ENCODE results near the gene TAF11L11.
"Not testable (repeated sequence)": the region's sequence is repeated elsewhere in the genome, so short reads cannot be mapped to it uniquely, and the experiment has no call there.

The TAF11L11 gene

DNA sequence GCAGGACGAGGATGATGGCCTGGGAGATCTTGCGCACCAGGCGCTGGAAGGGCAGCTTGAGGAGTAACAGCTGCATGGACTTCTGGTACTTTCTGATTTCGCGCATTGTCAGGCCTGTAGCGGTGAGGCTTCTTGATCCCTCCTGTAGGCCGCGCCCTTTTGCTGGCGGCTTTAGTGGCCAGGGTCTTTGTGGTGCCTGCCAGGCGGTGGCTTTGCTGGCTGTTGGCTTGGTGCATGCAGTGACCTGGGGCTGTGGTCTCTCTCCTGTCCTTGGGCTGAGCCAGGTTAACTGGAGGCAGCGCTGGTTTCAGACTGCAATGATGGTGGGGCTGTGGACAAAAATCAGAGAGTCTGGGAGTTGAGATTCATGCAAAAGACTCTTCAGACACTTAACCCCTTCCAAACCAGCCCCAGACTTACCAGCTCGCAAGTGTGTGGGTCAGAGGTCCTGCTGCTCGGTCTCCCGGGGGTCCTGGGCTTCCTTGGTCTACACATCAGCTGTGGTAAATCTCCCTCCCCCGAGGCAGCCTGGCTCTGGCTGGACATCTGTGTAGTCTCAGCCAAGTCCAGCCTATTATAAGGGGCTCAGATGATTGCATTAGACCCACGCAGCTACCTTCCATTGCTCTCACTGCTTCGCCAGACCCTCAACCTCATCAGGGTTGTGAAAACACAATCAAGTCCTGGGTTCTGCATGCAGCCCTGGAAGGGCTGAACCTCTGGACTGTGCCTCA is 11.1 kb downstream of the TAF11L11 start:
- no peaks in the 10 kb centered on the region for H3K9me3 ChIP-seq (ENCODE audit: insufficient read depth, low read length)
- no peaks in the 10 kb centered on the region for H3K36me3 ChIP-seq (ENCODE audit: insufficient read depth, insufficient read length, low read length)
- no peak for DNase-seq (ENCODE audit: low read depth, low spot score)
- no peak overlapping the region for H3K9ac ChIP-seq (ENCODE audit: insufficient read length, low read depth)
- no peaks in the 10 kb centered on the region for H3K27me3 ChIP-seq (ENCODE audit: insufficient read depth, insufficient read length)
- no peak overlapping the region for H3K4me3 ChIP-seq (ENCODE audit: insufficient read length, low read depth)
- TF ChIP-seq ZNF274 (IDR thresholded peaks at IDR 0.05; ENCODE audit: low read depth, low read length) = no peak
- no peak for TF ChIP-seq YY1 (IDR thresholded peaks at IDR 0.05; ENCODE audit: insufficient read depth, insufficient read length)
- TF ChIP-seq SUZ12 (IDR thresholded peaks at IDR 0.05; ENCODE audit: extremely low read depth, insufficient read depth, insufficient read length) = no peak
- no peaks in the 10 kb centered on the region for H3K4me1 ChIP-seq (ENCODE audit: insufficient read depth, insufficient read length)

- Histone ChIP-seq H3K9ac (ENCODE audit: insufficient read length, low read depth) (no peak overlapping the region), H3K4me3 (ENCODE audit: insufficient read length, low read depth) (no peak overlapping the region), H3K36me3 (ENCODE audit: insufficient read depth, insufficient read length, low read length) (no peaks in the 10 kb centered on the region), H3K4me1 (ENCODE audit: insufficient read depth, insufficient read length) (no peaks in the 10 kb centered on the region), H3K27me3 (ENCODE audit: insufficient read depth, insufficient read length) (no peaks in the 10 kb centered on the region), H3K9me3 (ENCODE audit: insufficient read depth, low read length) (no peaks in the 10 kb centered on the region)
- no peak for DNase-seq (ENCODE audit: low read depth, low spot score)
- TF ChIP-seq ZNF274 (IDR thresholded peaks at IDR 0.05; ENCODE audit: low read depth, low read length) (no peak), SUZ12 (IDR thresholded peaks at IDR 0.05; ENCODE audit: extremely low read depth, insufficient read depth, insufficient read length) (no peak), YY1 (IDR thresholded peaks at IDR 0.05; ENCODE audit: insufficient read depth, insufficient read length) (no peak)
These were observed 15.4 kb downstream of the TAF11L11 start for GRCh38 chr5:17619354-17619753.

- Histone ChIP-seq H3K9me3 (ENCODE audit: insufficient read depth, low read length) (no peaks in the 10 kb centered on the region), H3K36me3 (ENCODE audit: insufficient read depth, insufficient read length, low read length) (no peaks in the 10 kb centered on the region), H3K9ac (ENCODE audit: insufficient read length, low read depth) (no peak overlapping the region), H3K4me3 (ENCODE audit: insufficient read length, low read depth) (no peak overlapping the region), H3K27me3 (ENCODE audit: insufficient read depth, insufficient read length) (no peaks in the 10 kb centered on the region), H3K4me1 (ENCODE audit: insufficient read depth, insufficient read length) (no peaks in the 10 kb centered on the region)
- TF ChIP-seq SUZ12 (IDR thresholded peaks at IDR 0.05; ENCODE audit: extremely low read depth, insufficient read depth, insufficient read length) (no peak), YY1 (IDR thresholded peaks at IDR 0.05; ENCODE audit: insufficient read depth, insufficient read length) (no peak), ZNF274 (IDR thresholded peaks at IDR 0.05; ENCODE audit: low read depth, low read length) (no peak)
- peak; percentile 1 for DNase-seq (ENCODE audit: low read depth, low spot score)
These were observed 16.6 kb downstream of the TAF11L11 start for GRCh38 chr5:17620627-17621026.

DNA sequence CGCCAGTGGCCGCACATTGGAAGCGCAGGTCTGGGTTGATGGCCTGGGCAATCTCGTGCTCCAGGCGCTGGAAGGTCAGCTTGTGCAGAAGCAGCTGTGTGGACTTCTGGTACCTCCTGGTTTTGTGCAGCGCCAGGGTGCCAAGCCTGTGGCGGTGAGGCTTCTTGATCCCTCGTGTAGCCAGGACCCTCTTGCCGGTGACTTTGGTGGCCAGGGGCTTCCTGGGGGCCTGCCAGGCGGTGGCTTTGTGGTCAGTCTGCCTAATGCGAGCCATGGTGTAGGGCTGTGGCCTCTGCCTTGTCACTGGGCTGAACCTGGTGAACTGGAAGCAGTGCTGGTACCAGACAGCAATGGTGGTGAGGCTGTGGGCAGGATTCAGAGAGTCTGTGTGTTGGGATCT is 21.7 kb downstream of the TAF11L11 start:
- Histone ChIP-seq H3K27me3 (ENCODE audit: insufficient read depth, insufficient read length) (no peaks in the 10 kb centered on the region), H3K9me3 (ENCODE audit: insufficient read depth, low read length) (no peaks in the 10 kb centered on the region), H3K9ac (ENCODE audit: insufficient read length, low read depth) (no peak overlapping the region), H3K4me1 (ENCODE audit: insufficient read depth, insufficient read length) (no peaks in the 10 kb centered on the region), H3K36me3 (ENCODE audit: insufficient read depth, insufficient read length, low read length) (no peaks in the 10 kb centered on the region), H3K4me3 (ENCODE audit: insufficient read length, low read depth) (no peak overlapping the region)
- TF ChIP-seq ZNF274 (IDR thresholded peaks at IDR 0.05; ENCODE audit: low read depth, low read length) = no peak
- TF ChIP-seq SUZ12 (IDR thresholded peaks at IDR 0.05; ENCODE audit: extremely low read depth, insufficient read depth, insufficient read length) = no peak
- no peak for TF ChIP-seq YY1 (IDR thresholded peaks at IDR 0.05; ENCODE audit: insufficient read depth, insufficient read length)
- DNase-seq (ENCODE audit: low read depth, low spot score) = no peak

- H3K4me3 ChIP-seq (ENCODE audit: insufficient read length, low read depth); DNase-seq (ENCODE audit: low read depth, low spot score); H3K36me3 ChIP-seq (ENCODE audit: insufficient read depth, insufficient read length, low read length); H3K9ac ChIP-seq (ENCODE audit: insufficient read length, low read depth); H3K27me3 ChIP-seq (ENCODE audit: insufficient read depth, insufficient read length); H3K9me3 ChIP-seq (ENCODE audit: insufficient read depth, low read length); H3K4me1 ChIP-seq (ENCODE audit: insufficient read depth, insufficient read length): not testable (repeated sequence)
These were observed 27.8 kb downstream of the TAF11L11 start, which contains the start of gene TAF11L13 for GRCh38 chr5:17631788-17632187. Gene TAF11L13, plus strand, starts transcription at chr5:17632088.

DNA sequence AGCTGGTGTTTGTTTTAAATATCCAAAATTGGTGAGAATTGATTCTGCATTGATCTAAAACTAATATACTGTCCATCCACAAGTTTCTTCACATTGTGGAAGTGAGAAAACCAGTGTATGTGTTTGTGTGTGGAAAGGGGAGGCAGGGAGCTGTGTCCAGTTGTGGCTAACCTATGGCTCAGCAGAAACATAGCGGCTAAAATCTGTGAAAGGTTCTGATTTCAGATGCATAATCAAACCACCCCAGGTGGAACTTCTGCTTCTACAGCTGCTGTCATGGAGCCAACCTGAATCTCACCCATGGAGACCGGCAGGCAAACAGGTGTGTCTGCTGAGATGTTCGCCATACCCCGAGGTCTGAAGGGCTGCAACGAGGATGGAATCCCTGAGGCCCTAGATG is 30.2 kb downstream of the TAF11L11 start, which contains the start of gene TAF11L14:
TSS of gene TAF11L14 (plus strand) at position 301 of the 400 bp plus-strand sequence.
- H3K36me3 ChIP-seq (ENCODE audit: insufficient read depth, insufficient read length, low read length) = no peaks in the 10 kb centered on the region
- no peak within 1 kb of the TSS for H3K4me3 ChIP-seq (ENCODE audit: insufficient read length, low read depth)
- no peak for DNase-seq (ENCODE audit: low read depth, low spot score)
- no peaks in the 10 kb centered on the region for H3K4me1 ChIP-seq (ENCODE audit: insufficient read depth, insufficient read length)
- no peaks in the 10 kb centered on the region for H3K27me3 ChIP-seq (ENCODE audit: insufficient read depth, insufficient read length)
- TF ChIP-seq ZNF274 (IDR thresholded peaks at IDR 0.05; ENCODE audit: low read depth, low read length) (no peak), SUZ12 (IDR thresholded peaks at IDR 0.05; ENCODE audit: extremely low read depth, insufficient read depth, insufficient read length) (no peak), YY1 (IDR thresholded peaks at IDR 0.05; ENCODE audit: insufficient read depth, insufficient read length) (no peak)
- H3K9me3 ChIP-seq (ENCODE audit: insufficient read depth, low read length) = no peaks in the 10 kb centered on the region
- no peak within 1 kb of the TSS for H3K9ac ChIP-seq (ENCODE audit: insufficient read length, low read depth)

DNA sequence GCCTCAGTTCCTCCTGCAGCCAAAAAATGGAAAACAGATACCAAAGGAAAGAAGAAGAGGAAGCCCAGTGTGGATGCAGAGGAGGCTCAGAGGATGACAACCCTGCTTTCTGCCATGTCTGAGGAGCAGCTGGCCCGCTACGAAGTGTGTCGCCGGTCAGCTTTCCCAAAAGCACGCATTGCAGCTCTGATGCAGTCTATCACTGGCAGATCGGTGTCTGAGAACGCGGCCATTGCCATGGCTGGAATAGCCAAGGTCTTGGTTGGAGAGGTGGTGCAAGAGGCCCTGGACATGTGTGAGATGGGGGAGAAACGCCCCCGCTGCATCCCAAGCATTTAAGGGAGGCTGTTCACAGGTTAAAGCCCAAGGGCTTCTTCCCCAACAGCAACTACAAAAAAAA is 45.2 kb downstream of the TAF11L11 start:
- H3K4me1 ChIP-seq (ENCODE audit: insufficient read depth, insufficient read length); H3K27me3 ChIP-seq (ENCODE audit: insufficient read depth, insufficient read length); H3K36me3 ChIP-seq (ENCODE audit: insufficient read depth, insufficient read length, low read length); H3K9ac ChIP-seq (ENCODE audit: insufficient read length, low read depth); H3K9me3 ChIP-seq (ENCODE audit: insufficient read depth, low read length); DNase-seq (ENCODE audit: low read depth, low spot score); H3K4me3 ChIP-seq (ENCODE audit: insufficient read length, low read depth): not testable (repeated sequence)

GRCh38 chr5:17655201-17655759 is 51.3 kb downstream of the TAF11L11 start:
- H3K9me3 ChIP-seq (ENCODE audit: insufficient read depth, low read length); H3K36me3 ChIP-seq (ENCODE audit: insufficient read depth, insufficient read length, low read length); DNase-seq (ENCODE audit: low read depth, low spot score); H3K4me1 ChIP-seq (ENCODE audit: insufficient read depth, insufficient read length); H3K9ac ChIP-seq (ENCODE audit: insufficient read length, low read depth); H3K4me3 ChIP-seq (ENCODE audit: insufficient read length, low read depth); H3K27me3 ChIP-seq (ENCODE audit: insufficient read depth, insufficient read length): not testable (repeated sequence)

Data from NT2/D1 (cell line).